K562 (cell line): ENCODE results near the gene DRC3. TPM values are rescaled to one million over a fixed set of nuclear protein-coding genes. Genes with fewer than 3 reads are reported as not detected.

Source experiments
- ATAC-seq: fragments of 200-7000 bp; cut with Tn5 transposase; 3 replicates; pipeline ENCODE4 v1.9.1; 2020; ENCODE audit warnings: moderate library complexity
- BruUV-seq: library from RNA; stranded (reverse); fragments of 400-500 nt; replicated peaks from 2 replicates; lab custom pipeline; 2021; lab: Mats Ljungman, UMichigan
- CTCF ChIA-PET: fragments of 300-600 bp; formaldehyde crosslinking; extraction: SDS; loops from one replicate; lab custom pipeline; 2021; ENCODE audit warnings: low intra/inter-chr PET ratio; lab: Yijun Ruan, JAX
- POLR2A ChIA-PET: fragments of 300-600, 350-650 bp; sonication (Branson Sonifier 250); formaldehyde crosslinking; extraction: SDS; loops from one replicate; lab custom pipeline; 2021; ENCODE audit warnings: antibody characterized with exemption, inconsistent platforms; lab: Yijun Ruan, JAX
- DNase-seq, 4 experiments: peaks; one replicate each; pipeline versions ENCODE4 v3.0.0 to v3.0.0-alpha.2; 2011 to 2018; ENCODE audit warnings: low spot score in 3 of 4, mixed read lengths in 3 of 4; ENCODE audit errors: extremely low read depth in 1 of 4
- FAIRE-seq: peaks from 2 replicates; lab custom pipeline; 2011; peaks lifted over from hg19 to GRCh38; lab: Jason Lieb, UNC
- H2AFZ ChIP-seq: 2 replicates; pipeline ENCODE4 v1.6.0; 2011; ENCODE audit warnings: low read depth, low read length, control low read depth, inconsistent platforms
- H3K27ac ChIP-seq: fragments of 200-600 bp; 3 replicates; pipeline ENCODE4 v1.8.0; 2011; ENCODE audit warnings: low read depth, mild to moderate bottlenecking, control low read depth, inconsistent platforms, low read length, moderate library complexity, mixed read lengths; ENCODE audit errors: extremely low read depth
- H3K27me3 ChIP-seq, 2 experiments: fragments of 300-600 bp in 1 of 2; 2 replicates in 1 of 2; 3 replicates in 1 of 2; pipeline versions ENCODE4 v1.6.0 to v1.8.0; 2011; ENCODE audit warnings: inconsistent platforms in 2 of 2, low read length in 2 of 2, mild to moderate bottlenecking in 1 of 2, mixed read lengths in 1 of 2, moderate library complexity in 1 of 2; ENCODE audit not compliant: control insufficient read depth in 2 of 2, insufficient read depth in 2 of 2
- H3K36me3 ChIP-seq: fragments of 300-600 bp; 3 replicates; pipeline ENCODE4 v1.8.0; 2011; ENCODE audit warnings: mild to moderate bottlenecking, low read length, inconsistent platforms; ENCODE audit not compliant: control insufficient read depth, insufficient read depth
- H3K4me1 ChIP-seq, 2 experiments: fragments of 200-600 bp in 1 of 2; replicated peaks in 1 of 2; 2 replicates in 1 of 2; 3 replicates in 1 of 2; pipeline versions ENCODE4 v1.5.1 to v1.8.0; 2011; ENCODE audit warnings: inconsistent platforms in 2 of 2, low read length in 2 of 2, mild to moderate bottlenecking in 1 of 2, mixed read lengths in 1 of 2, moderate library complexity in 1 of 2; ENCODE audit not compliant: control insufficient read depth in 2 of 2, insufficient read depth in 2 of 2
- H3K4me2 ChIP-seq: 2 replicates; pipeline ENCODE4 v1.6.1; 2011; ENCODE audit warnings: low read length, control low read depth, inconsistent platforms, mixed read lengths; ENCODE audit not compliant: insufficient read depth
- H3K4me3 ChIP-seq: fragments of 200-600 bp; sonication (generic), shearing (Covaris generic); 2 replicates; pipeline ENCODE4 v1.5.1; 2016; ENCODE audit warnings: control low read depth, inconsistent platforms
- H3K79me2 ChIP-seq: fragments of 200-600 bp; 3 replicates; pipeline ENCODE4 v1.8.0; 2011; ENCODE audit warnings: low read length, inconsistent platforms; ENCODE audit not compliant: control insufficient read depth, insufficient read depth
- H3K9ac ChIP-seq, 2 experiments: 2 replicates each; pipeline versions ENCODE4 v1.6.0 to v1.6.1; 2011; ENCODE audit warnings: low read depth in 2 of 2, low read length in 2 of 2, control low read depth in 1 of 2, inconsistent platforms in 1 of 2, mild to moderate bottlenecking in 1 of 2, mixed read lengths in 1 of 2; ENCODE audit not compliant: insufficient read depth in 1 of 2
- H3K9me1 ChIP-seq: one replicate; pipeline ENCODE4 v1.6.0; 2011; ENCODE audit warnings: inconsistent platforms, mild to moderate bottlenecking, low read length, moderate library complexity; ENCODE audit not compliant: control insufficient read depth, insufficient read depth
- H3K9me3 ChIP-seq: replicated peaks from 2 replicates; pipeline ENCODE4 v1.5.1; 2011; ENCODE audit warnings: low read depth, low read length, inconsistent platforms; ENCODE audit not compliant: control insufficient read depth, insufficient read depth
- H4K20me1 ChIP-seq: replicated peaks from 2 replicates; pipeline ENCODE4 v1.6.1; 2011; ENCODE audit warnings: low read length, inconsistent platforms, mixed read lengths; ENCODE audit not compliant: control insufficient read depth, insufficient read depth
- AFF4 ChIP-seq: sonication (generic); formaldehyde crosslinking; IDR thresholded peaks from 2 replicates; pipeline ENCODE4 v1.8.0; 2023; ENCODE audit warnings: mild to moderate bottlenecking, missing genetic modification reagents
- NFIC ChIP-seq: fragments of 450-650 bp; IDR thresholded peaks from 2 replicates; pipeline ENCODE4 v1.6.1; 2017; ENCODE audit warnings: mild to moderate bottlenecking, inconsistent platforms
- SMAD3 ChIP-seq: fragments of 450-650 bp; formaldehyde crosslinking; conservative IDR thresholded peaks from 2 replicates; pipeline ENCODE4 v1.4.0; 2020; ENCODE audit warnings: mild to moderate bottlenecking
- WGBS: fragments of 100-300 bp; shearing (Covaris generic); methylation state at CpG from one replicate; pipeline ENCODE4 v1.1.6; 2016; ENCODE audit warnings: low coverage, mixed read lengths; ENCODE audit not compliant: insufficient coverage; ENCODE audit errors: missing lambda C conversion rate; 5-methylcytosine and 5-hydroxymethylcytosine counted together
- in situ Hi-C: fragments of 300-500 bp; cut with MboI; formaldehyde crosslinking; loops from 4 replicates; pipeline ENCODE4 v1.15.0; 2018; ENCODE audit warnings: inconsistent platforms, mixed read lengths
- intact Hi-C: fragments of 100-400 bp; cut with micrococcal nuclease; formaldehyde crosslinking; loops from 2 replicates; pipeline ENCODE4 v1.14.2; 2022
- polyA plus RNA-seq, 8 experiments: library from polyadenylated mRNA; depleted of rRNA in 4 of 8; stranded (reverse) in 5 of 8; unstranded in 3 of 8; fragments of >200 nt; fragmentation: Nextera tagmentation in 2 of 8; fragmentation: Illumina TruSeq in 1 of 8; extraction: Ambion mirVana in 2 of 8; extraction: Trizol in 1 of 8; gene quantifications; 2 replicates each; pipeline versions ENCODE4 v1.2.1 to v1.2.3, GENCODE V29; 2011 to 2014; ENCODE audit warnings: inconsistent platforms in 1 of 8, missing spikeins in 1 of 8
- total RNA-seq, 7 experiments: library from RNA; depleted of rRNA in 6 of 7; stranded (reverse); fragments of >200 nt in 6 of 7; fragmentation: Illumina TruSeq in 2 of 7; extraction: Trizol in 2 of 7; gene quantifications; 2 replicates each; pipeline versions ENCODE4 v1.2.1 to v1.2.3, GENCODE V29; 2011 to 2021; ENCODE audit warnings: low replicate concordance in 1 of 7

DRC3 gene
- total and polyA plus RNA-seq, 9 of the 15 experiments (the other 6 are each of a cell fraction or from before 2014, with no cell fraction given): 0.10 to 0.84 (median 0.30) TPM; not detected in 3

GRCh38 chr17:18040261-18040858, 67.7 kb downstream of the DRC3 start:
- Histone ChIP-seq H3K27me3 (no peaks in the 10 kb centered on the region), H3K9ac (peak overlapping the region; percentile 63 to 93), H4K20me1 (no peaks in the 10 kb centered on the region; the same call in 1 of the 2 replicates), H3K27ac (peak overlapping the region; percentile 67; the same call in 2 of the 3 replicates), H3K36me3 (peaks cover 5% of the 10 kb centered on the region; the same call in 1 of the 3 replicates), H3K4me2 (peak overlapping the region; percentile 74), H2AFZ (peak overlapping the region; percentile 51; the same call in 1 of the 2 replicates), H3K9me1 (no peaks in the 10 kb centered on the region), H3K79me2 (peaks cover 44% of the 10 kb centered on the region), H3K4me1 (peaks cover 20 to 38% of the 10 kb centered on the region in 2 experiments; a peak in 4 of 5 replicates), H3K4me3 (peak overlapping the region; percentile 72), H3K9me3 (no peaks in the 10 kb centered on the region)
- in situ Hi-C loops: no loop called here
- TF ChIP-seq AFF4: no peak
- TF ChIP-seq NFIC: peak; percentile 22; the same call in 1 of the 2 replicates
- TF ChIP-seq SMAD3 (CRISPR knock-in tag): no peak
- DNase-seq (peak in 3 of 4 experiments; percentile 17 to 30 (median 23)), ATAC-seq (peak; percentile 17; the same call in 2 of the 3 replicates), FAIRE-seq (no peak)
- WGBS: 9% methylated on average over 4 of the region's 6 CpGs
- intact Hi-C loops: loop anchor here (5.0 kb wide), 1 partner anchor 47 kb away; the partner anchor contains the start of gene DRG2
- ChIA-PET CTCF (no interaction called here), POLR2A (interaction anchor here (0.7 kb wide), 1 partner anchor 150 kb away, joined by 4 read pairs; no protein-coding TSS in a partner anchor)
- BruUV-seq: no TSS peak
